IMR-90 (cell line): Measurements from ENCODE around the gene RASSF9. TPM values are rescaled to one million over a fixed set of nuclear protein-coding genes. Genes with fewer than 3 reads are reported as not detected.

ENCODE experiments used
- ATAC-seq: fragments of 200-7000 bp; cut with Tn5 transposase; 2 replicates; pipeline ENCODE4 v1.9.1; 2020; ENCODE audit warnings: low read depth, mild to moderate bottlenecking, moderate library complexity
- BruUV-seq: library from RNA; stranded (reverse); fragments of 400-500 nt; replicated peaks from 2 replicates; lab custom pipeline; 2021; lab: Mats Ljungman, UMichigan
- CTCF ChIA-PET: fragments of 300-600 bp; formaldehyde crosslinking; extraction: SDS; loops from one replicate; lab custom pipeline; 2021; ENCODE audit warnings: antibody characterized with exemption; lab: Yijun Ruan, JAX
- POLR2A ChIA-PET: fragments of 300-600 bp; sonication (Branson Sonifier 250); formaldehyde crosslinking; loops from one replicate; lab custom pipeline; 2022; ENCODE audit warnings: antibody characterized with exemption; ENCODE audit not compliant: unreplicated experiment; lab: Charles Lee
- DNase-seq: peaks from one replicate; pipeline ENCODE4 v3.0.0; 2013
- H2AFZ ChIP-seq: replicated peaks from 2 replicates; pipeline ENCODE3; 2013; ENCODE audit warnings: low read length, mild to moderate bottlenecking; ENCODE audit not compliant: poor library complexity
- H2AK5ac ChIP-seq: 2 replicates; pipeline ENCODE4 v1.6.1; 2013; ENCODE audit warnings: low read depth, low read length, inconsistent platforms
- H2AK9ac ChIP-seq: replicated peaks from 2 replicates; pipeline ENCODE3; 2013; ENCODE audit warnings: mild to moderate bottlenecking, low read depth, low read length, moderate library complexity; ENCODE audit not compliant: poor library complexity
- H2BK120ac ChIP-seq: 2 replicates; pipeline ENCODE4 v1.6.1; 2013; ENCODE audit warnings: low read depth, low read length, inconsistent platforms
- H2BK15ac ChIP-seq: 3 replicates; pipeline ENCODE4 v1.6.1; 2013; ENCODE audit warnings: low read depth, low read length, inconsistent platforms
- H2BK20ac ChIP-seq: 2 replicates; pipeline ENCODE4 v1.6.1; 2013; ENCODE audit warnings: low read depth, mild to moderate bottlenecking, inconsistent platforms, low read length, moderate library complexity
- H2BK5ac ChIP-seq: 2 replicates; pipeline ENCODE4 v1.6.1; 2013; ENCODE audit warnings: mild to moderate bottlenecking, low read depth, low read length, inconsistent platforms; ENCODE audit not compliant: poor library complexity, severe bottlenecking
- H3K14ac ChIP-seq: replicated peaks from 2 replicates; pipeline ENCODE4 v1.6.1; 2013; ENCODE audit warnings: low read depth, low read length, inconsistent platforms
- H3K18ac ChIP-seq: 2 replicates; pipeline ENCODE4 v1.6.1; 2013; ENCODE audit warnings: low read depth, low read length, control low read depth
- H3K23ac ChIP-seq: 2 replicates; pipeline ENCODE4 v1.6.1; 2013; ENCODE audit warnings: low read depth, low read length, inconsistent platforms
- H3K27ac ChIP-seq: 2 replicates; pipeline ENCODE4 v1.5.1; 2013; ENCODE audit warnings: mild to moderate bottlenecking, control low read depth, low read length; ENCODE audit not compliant: insufficient read depth
- H3K27me3 ChIP-seq: 2 replicates; pipeline ENCODE4 v1.6.1; 2013; ENCODE audit warnings: low read length; ENCODE audit not compliant: control insufficient read depth, insufficient read depth
- H3K36me3 ChIP-seq: 2 replicates; pipeline ENCODE4 v1.6.1; 2013; ENCODE audit warnings: low read length, mixed read lengths; ENCODE audit not compliant: control insufficient read depth, insufficient read depth
- H3K4ac ChIP-seq: 2 replicates; pipeline ENCODE4 v1.6.1; 2013; ENCODE audit warnings: low read depth, low read length, inconsistent platforms
- H3K4me1 ChIP-seq: 2 replicates; pipeline ENCODE4 v1.6.1; 2013; ENCODE audit warnings: low read length, mixed read lengths; ENCODE audit not compliant: control insufficient read depth, insufficient read depth
- H3K4me2 ChIP-seq: 2 replicates; pipeline ENCODE4 v1.6.1; 2013; ENCODE audit warnings: low read depth, mild to moderate bottlenecking, control low read depth, low read length, moderate library complexity
- H3K4me3 ChIP-seq: 2 replicates; pipeline ENCODE4 v1.5.1; 2013; ENCODE audit warnings: low read depth, mild to moderate bottlenecking, control low read depth, low read length, moderate library complexity; ENCODE audit not compliant: insufficient read depth
- H3K56ac ChIP-seq: 2 replicates; pipeline ENCODE4 v1.6.1; 2013; ENCODE audit warnings: low read length, inconsistent platforms; ENCODE audit not compliant: insufficient read depth; ENCODE audit errors: extremely low read depth
- H3K79me1 ChIP-seq, 2 experiments: 2 replicates each; pipeline ENCODE4 v1.6.1; 2013; ENCODE audit warnings: low read length in 2 of 2, inconsistent platforms in 1 of 2, low read depth in 1 of 2
- H3K9ac ChIP-seq: 2 replicates; pipeline ENCODE4 v1.6.1; 2013; ENCODE audit warnings: low read depth, low read length, control low read depth
- H3K9me1 ChIP-seq: 2 replicates; pipeline ENCODE4 v1.6.1; 2013; ENCODE audit warnings: low read length, inconsistent platforms; ENCODE audit not compliant: insufficient read depth
- H3K9me3 ChIP-seq: 2 replicates; pipeline ENCODE4 v1.6.1; 2013; ENCODE audit warnings: low read length; ENCODE audit not compliant: control insufficient read depth, insufficient read depth
- H4K20me1 ChIP-seq: 2 replicates; pipeline ENCODE4 v1.6.1; 2013; ENCODE audit warnings: low read length, inconsistent platforms; ENCODE audit not compliant: insufficient read depth
- H4K5ac ChIP-seq: 2 replicates; pipeline ENCODE4 v1.6.1; 2013; ENCODE audit warnings: mild to moderate bottlenecking, low read depth, low read length, control low read depth
- H4K8ac ChIP-seq, 2 experiments: 2 replicates each; pipeline ENCODE4 v1.6.1; 2013; ENCODE audit warnings: low read depth in 2 of 2, low read length in 2 of 2, control low read depth in 1 of 2, inconsistent platforms in 1 of 2
- H4K91ac ChIP-seq: 2 replicates; pipeline ENCODE4 v1.6.1; 2013; ENCODE audit warnings: low read depth, low read length, inconsistent platforms; ENCODE audit not compliant: insufficient read depth
- BHLHE40 ChIP-seq: fragments of 150-350 bp; IDR thresholded peaks from 2 replicates; pipeline ENCODE4 v1.6.1; 2016; ENCODE audit warnings: mild to moderate bottlenecking, low read depth, low read length
- CEBPB ChIP-seq: IDR thresholded peaks from 2 replicates; pipeline ENCODE4 v1.6.1; 2012; ENCODE audit warnings: low read depth, low read length, improper control_type of control experiment
- CHD1 ChIP-seq: IDR thresholded peaks from 2 replicates; pipeline ENCODE4 v1.6.1; 2012; ENCODE audit warnings: low read depth, low read length, improper control_type of control experiment
- FOS ChIP-seq: fragments of 150-350 bp; IDR thresholded peaks from 2 replicates; pipeline ENCODE4 v1.6.1; 2016; ENCODE audit warnings: low read depth, low read length
- MAFK ChIP-seq: IDR thresholded peaks from 2 replicates; pipeline ENCODE4 v1.6.1; 2012; ENCODE audit warnings: low read depth, low read length, improper control_type of control experiment
- MAZ ChIP-seq: IDR thresholded peaks from 2 replicates; pipeline ENCODE4 v1.6.1; 2012; ENCODE audit warnings: low read depth, mild to moderate bottlenecking, low read length, improper control_type of control experiment, moderate library complexity, borderline replicate concordance
- MXI1 ChIP-seq: IDR thresholded peaks from 2 replicates; pipeline ENCODE4 v1.6.1; 2012; ENCODE audit warnings: low read depth, mild to moderate bottlenecking, low read length, moderate library complexity, borderline replicate concordance
- NFE2L2 ChIP-seq: fragments of 150-350 bp; IDR thresholded peaks from 2 replicates; pipeline ENCODE4 v1.6.1; 2016; ENCODE audit warnings: low read depth, mild to moderate bottlenecking, low read length
- RAD21 ChIP-seq: IDR thresholded peaks from 2 replicates; pipeline ENCODE4 v1.6.1; 2012; ENCODE audit warnings: low read length, improper control_type of control experiment
- RCOR1 ChIP-seq: IDR thresholded peaks from 2 replicates; pipeline ENCODE4 v1.6.1; 2012; ENCODE audit warnings: mild to moderate bottlenecking, low read length, improper control_type of control experiment; ENCODE audit not compliant: insufficient replicate concordance
- SMC3 ChIP-seq: fragments of 150-350 bp; IDR thresholded peaks from 2 replicates; pipeline ENCODE4 v1.6.1; 2016; ENCODE audit warnings: low read depth, mild to moderate bottlenecking, antibody characterized with exemption, low read length, moderate library complexity
- dilution Hi-C: fragments of 300-500 bp; cut with HindIII; formaldehyde crosslinking; loops from one replicate; pipeline ENCODE4 v1.14.3; 2018; ENCODE audit warnings: low sequenced_read_pairs; ENCODE audit not compliant: unreplicated experiment
- in situ Hi-C: fragments of 300-500 bp; cut with MboI; formaldehyde crosslinking; loops from 3 replicates; pipeline ENCODE4 v1.14.3; 2019; ENCODE audit warnings: low sequenced_read_pairs, inconsistent platforms, mixed read lengths
- intact Hi-C: fragments of 100-400 bp; cut with micrococcal nuclease; formaldehyde crosslinking; loops from 2 replicates; pipeline ENCODE4 v1.10.0; 2022
- polyA plus RNA-seq, 3 experiments: library from polyadenylated mRNA; depleted of rRNA; stranded (reverse); fragments of >200 nt; gene quantifications; 2 replicates each; pipeline ENCODE4 v1.2.3, GENCODE V29; 2012; ENCODE audit warnings: low replicate concordance in 1 of 3
- total RNA-seq: library from RNA; depleted of rRNA; stranded (reverse); fragments of >200 nt; gene quantifications from 2 replicates; pipeline ENCODE4 v1.2.3, GENCODE V29; 2012
- TF ChIP-seq, protein P1 (sequence below): conservative IDR thresholded peaks from 2 replicates; pipeline ENCODE4 v1.5.1; 2012; ENCODE audit warnings: mild to moderate bottlenecking, low read depth, low read length, improper control_type of control experiment
- TF ChIP-seq, protein P2 (sequence below): fragments of 150-350 bp; IDR thresholded peaks from 2 replicates; pipeline ENCODE4 v1.6.1; 2017; ENCODE audit warnings: mild to moderate bottlenecking, antibody characterized with exemption, low read length, low read depth
- TF ChIP-seq, protein P3 (sequence below): fragments of 150-350 bp; IDR thresholded peaks from 2 replicates; pipeline ENCODE4 v1.6.1; 2016; ENCODE audit warnings: low read depth, mild to moderate bottlenecking, low read length, moderate library complexity, borderline replicate concordance

The RASSF9 gene
- total and polyA plus RNA-seq, 2 of the 4 experiments (the other 2 are of a cell fraction), result 0.09 to 0.18 TPM

DNA sequence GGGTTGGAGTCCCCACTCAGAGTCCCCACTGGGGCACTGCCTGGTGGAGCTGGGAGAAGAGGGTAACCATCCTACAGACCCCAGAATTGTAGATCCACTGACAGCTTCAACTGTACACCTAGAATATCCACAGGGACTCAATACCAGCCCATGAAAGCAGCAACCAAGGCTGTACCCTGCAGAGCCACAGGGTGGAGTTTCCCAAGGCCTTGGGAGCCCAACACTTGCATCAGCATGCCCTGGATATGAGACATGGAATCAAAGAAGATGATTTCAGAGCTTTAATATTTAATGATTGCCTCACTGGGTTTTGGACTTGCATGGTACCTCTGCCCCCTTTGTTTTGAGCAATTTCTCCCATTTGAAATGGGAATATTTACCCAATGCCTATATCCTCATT is 80.4 kb downstream of the RASSF9 start:
- H2AK5ac ChIP-seq, result no peak overlapping the region
- no peaks in the 10 kb centered on the region for H3K36me3 ChIP-seq
- H3K79me1 ChIP-seq, result no peaks in the 10 kb centered on the region
- TF ChIP-seq CHD1, result no peak
- no peak for TF ChIP-seq BHLHE40
- no peak for TF ChIP-seq RAD21
- TF ChIP-seq, protein P1, sequence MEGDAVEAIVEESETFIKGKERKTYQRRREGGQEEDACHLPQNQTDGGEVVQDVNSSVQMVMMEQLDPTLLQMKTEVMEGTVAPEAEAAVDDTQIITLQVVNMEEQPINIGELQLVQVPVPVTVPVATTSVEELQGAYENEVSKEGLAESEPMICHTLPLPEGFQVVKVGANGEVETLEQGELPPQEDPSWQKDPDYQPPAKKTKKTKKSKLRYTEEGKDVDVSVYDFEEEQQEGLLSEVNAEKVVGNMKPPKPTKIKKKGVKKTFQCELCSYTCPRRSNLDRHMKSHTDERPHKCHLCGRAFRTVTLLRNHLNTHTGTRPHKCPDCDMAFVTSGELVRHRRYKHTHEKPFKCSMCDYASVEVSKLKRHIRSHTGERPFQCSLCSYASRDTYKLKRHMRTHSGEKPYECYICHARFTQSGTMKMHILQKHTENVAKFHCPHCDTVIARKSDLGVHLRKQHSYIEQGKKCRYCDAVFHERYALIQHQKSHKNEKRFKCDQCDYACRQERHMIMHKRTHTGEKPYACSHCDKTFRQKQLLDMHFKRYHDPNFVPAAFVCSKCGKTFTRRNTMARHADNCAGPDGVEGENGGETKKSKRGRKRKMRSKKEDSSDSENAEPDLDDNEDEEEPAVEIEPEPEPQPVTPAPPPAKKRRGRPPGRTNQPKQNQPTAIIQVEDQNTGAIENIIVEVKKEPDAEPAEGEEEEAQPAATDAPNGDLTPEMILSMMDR, result no peak
- no peak for TF ChIP-seq MAFK
- TF ChIP-seq RCOR1, result no peak
- TF ChIP-seq MAZ, result no peak
- TF ChIP-seq, protein P2, sequence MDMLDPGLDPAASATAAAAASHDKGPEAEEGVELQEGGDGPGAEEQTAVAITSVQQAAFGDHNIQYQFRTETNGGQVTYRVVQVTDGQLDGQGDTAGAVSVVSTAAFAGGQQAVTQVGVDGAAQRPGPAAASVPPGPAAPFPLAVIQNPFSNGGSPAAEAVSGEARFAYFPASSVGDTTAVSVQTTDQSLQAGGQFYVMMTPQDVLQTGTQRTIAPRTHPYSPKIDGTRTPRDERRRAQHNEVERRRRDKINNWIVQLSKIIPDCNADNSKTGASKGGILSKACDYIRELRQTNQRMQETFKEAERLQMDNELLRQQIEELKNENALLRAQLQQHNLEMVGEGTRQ, result no peak
- no peak for TF ChIP-seq MXI1
- no peak for TF ChIP-seq SMC3
- TF ChIP-seq NFE2L2, result no peak
- TF ChIP-seq, protein P3, sequence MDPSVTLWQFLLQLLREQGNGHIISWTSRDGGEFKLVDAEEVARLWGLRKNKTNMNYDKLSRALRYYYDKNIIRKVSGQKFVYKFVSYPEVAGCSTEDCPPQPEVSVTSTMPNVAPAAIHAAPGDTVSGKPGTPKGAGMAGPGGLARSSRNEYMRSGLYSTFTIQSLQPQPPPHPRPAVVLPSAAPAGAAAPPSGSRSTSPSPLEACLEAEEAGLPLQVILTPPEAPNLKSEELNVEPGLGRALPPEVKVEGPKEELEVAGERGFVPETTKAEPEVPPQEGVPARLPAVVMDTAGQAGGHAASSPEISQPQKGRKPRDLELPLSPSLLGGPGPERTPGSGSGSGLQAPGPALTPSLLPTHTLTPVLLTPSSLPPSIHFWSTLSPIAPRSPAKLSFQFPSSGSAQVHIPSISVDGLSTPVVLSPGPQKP, result no peak
- no peak for TF ChIP-seq CEBPB
- no peak for TF ChIP-seq FOS
- no peak overlapping the region for H2BK15ac ChIP-seq
- no peak overlapping the region for H4K5ac ChIP-seq
- H3K18ac ChIP-seq, result no peak overlapping the region
- H3K4me1 ChIP-seq, result no peaks in the 10 kb centered on the region
- no peak overlapping the region for H2BK5ac ChIP-seq
- no peaks in the 10 kb centered on the region for H3K9me1 ChIP-seq
- BruUV-seq, result no TSS peak
- H3K9me3 ChIP-seq, result no peaks in the 10 kb centered on the region
- H3K9ac ChIP-seq, result no peak overlapping the region
- ChIA-PET CTCF (no interaction called here), POLR2A (no interaction called here)
- no peak overlapping the region for H3K56ac ChIP-seq
- dilution Hi-C loops, result no loop called here
- no peak overlapping the region for H3K4me3 ChIP-seq
- H4K8ac ChIP-seq, result no peak overlapping the region
- no peak overlapping the region for H4K91ac ChIP-seq
- H3K14ac ChIP-seq, result no peak overlapping the region
- H3K27me3 ChIP-seq, result no peaks in the 10 kb centered on the region
- H2BK20ac ChIP-seq, result no peak overlapping the region
- peak; percentile 0 for DNase-seq
- H2AK9ac ChIP-seq, result no peak overlapping the region
- H2AFZ ChIP-seq, result no peak overlapping the region
- intact Hi-C loops, result no loop called here
- H3K27ac ChIP-seq, result no peak overlapping the region
- in situ Hi-C loops, result no loop called here
- no peak overlapping the region for H3K23ac ChIP-seq
- no peak overlapping the region for H3K4ac ChIP-seq
- no peak overlapping the region for H3K4me2 ChIP-seq
- H4K20me1 ChIP-seq, result no peaks in the 10 kb centered on the region
- H2BK120ac ChIP-seq, result no peak overlapping the region
- no peak for ATAC-seq
